HEK293 (cell line): ENCODE measurements around the gene ITGA5.

Experiments
- CTCF ChIA-PET: fragments of 350-600 bp; formaldehyde crosslinking; extraction: SDS; loops from one replicate; lab custom pipeline; 2021; ENCODE audit warnings: antibody characterized with exemption; lab: Yijun Ruan, JAX
- POLR2A ChIA-PET: fragments of 300-600 bp; formaldehyde crosslinking; extraction: SDS; loops from one replicate; lab custom pipeline; 2020; ENCODE audit warnings: antibody characterized with exemption, inconsistent platforms; lab: Yijun Ruan, JAX
- H3K27ac ChIP-seq: fragments of 200-500 bp; sonication (Bioruptor generic); 2 replicates; pipeline ENCODE4 v1.5.1; 2014; ENCODE audit warnings: low read depth, low read length, control low read depth, inconsistent platforms; ENCODE audit errors: extremely low read depth
- H3K36me3 ChIP-seq, 2 experiments: fragments of 200-500 bp in 1 of 2; sonication (Bioruptor generic) in 1 of 2; 1 replicate in 1 of 2; 2 replicates in 1 of 2; pipeline ENCODE4 v1.5.1; 2014 to 2017; ENCODE audit warnings: inconsistent platforms in 2 of 2, low read length in 2 of 2; ENCODE audit not compliant: control insufficient read depth in 2 of 2, insufficient read depth in 1 of 2
- H3K4me1 ChIP-seq: fragments of 200-500 bp; sonication (Bioruptor generic); 2 replicates; pipeline ENCODE4 v1.5.1; 2014; ENCODE audit warnings: mild to moderate bottlenecking, low read length, inconsistent platforms; ENCODE audit not compliant: control insufficient read depth, insufficient read depth
- H3K4me3 ChIP-seq: 2 replicates; pipeline ENCODE4 v1.5.1; 2011; ENCODE audit warnings: low read depth, mild to moderate bottlenecking, control low read depth, low read length, moderate library complexity
- H3K9me3 ChIP-seq: fragments of 200-500 bp; sonication (Bioruptor generic); 2 replicates; pipeline ENCODE4 v1.5.1; 2014; ENCODE audit warnings: low read depth, low read length, inconsistent platforms; ENCODE audit not compliant: control insufficient read depth, insufficient read depth
- BCL11B ChIP-seq: fragments of 450-650 bp; formaldehyde crosslinking; IDR thresholded peaks from 2 replicates; pipeline ENCODE4 v1.5.1; 2016; ENCODE audit warnings: low read depth, missing biosample characterization, missing genetic modification characterization
- MYNN ChIP-seq: fragments of 450-650 bp; formaldehyde crosslinking; IDR thresholded peaks from 2 replicates; pipeline ENCODE4 v1.5.1; 2016; ENCODE audit warnings: missing biosample characterization, missing genetic modification characterization, borderline replicate concordance
- SCRT2 ChIP-seq: fragments of 450-650 bp; formaldehyde crosslinking; IDR thresholded peaks from 2 replicates; pipeline ENCODE4 v1.5.1; 2016; ENCODE audit warnings: missing biosample characterization, missing genetic modification characterization
- ZBTB44 ChIP-seq: fragments of 450-650 bp; IDR thresholded peaks from 2 replicates; pipeline ENCODE4 v1.5.1; 2018; ENCODE audit warnings: missing biosample characterization, mild to moderate bottlenecking, missing genetic modification characterization
- ZFHX2 ChIP-seq: fragments of 450-650 bp; formaldehyde crosslinking; conservative IDR thresholded peaks from 2 replicates; pipeline ENCODE4 v1.5.1; 2016; ENCODE audit warnings: missing biosample characterization, missing genetic modification characterization
- ZNF146 ChIP-seq: fragments of 450-650 bp; formaldehyde crosslinking; IDR thresholded peaks from 2 replicates; pipeline ENCODE4 v1.5.1; 2016; ENCODE audit warnings: missing biosample characterization, missing genetic modification characterization
- ZNF549 ChIP-seq: fragments of 450-650 bp; IDR thresholded peaks from 2 replicates; pipeline ENCODE4 v1.5.1; 2018; ENCODE audit warnings: missing biosample characterization, missing genetic modification characterization, mild to moderate bottlenecking, inconsistent platforms, moderate library complexity
- ZNF596 ChIP-seq: fragments of 450-650 bp; IDR thresholded peaks from 2 replicates; pipeline ENCODE4 v1.5.0; 2018; ENCODE audit warnings: missing biosample characterization, mild to moderate bottlenecking, missing genetic modification characterization, moderate library complexity
- ZSCAN30 ChIP-seq: fragments of 450-650 bp; IDR thresholded peaks from 2 replicates; pipeline ENCODE4 v1.5.1; 2018; ENCODE audit warnings: missing biosample characterization, mild to moderate bottlenecking, missing genetic modification characterization, moderate library complexity
- TF ChIP-seq, protein P1 (sequence below): fragments of 450-650 bp; formaldehyde crosslinking; IDR thresholded peaks from 2 replicates; pipeline ENCODE4 v1.5.1; 2016; ENCODE audit warnings: missing biosample characterization, missing genetic modification characterization
- TF ChIP-seq, protein P2 (sequence below): fragments of 450-650 bp; formaldehyde crosslinking; IDR thresholded peaks from 2 replicates; pipeline ENCODE4 v1.5.1; 2016; ENCODE audit warnings: missing biosample characterization, missing genetic modification characterization, borderline replicate concordance
- TF ChIP-seq, protein P3 (sequence below): fragments of 450-650 bp; formaldehyde crosslinking; IDR thresholded peaks from 2 replicates; pipeline ENCODE4 v1.5.1; 2016; ENCODE audit warnings: missing biosample characterization, missing genetic modification characterization

Gene ITGA5

DNA sequence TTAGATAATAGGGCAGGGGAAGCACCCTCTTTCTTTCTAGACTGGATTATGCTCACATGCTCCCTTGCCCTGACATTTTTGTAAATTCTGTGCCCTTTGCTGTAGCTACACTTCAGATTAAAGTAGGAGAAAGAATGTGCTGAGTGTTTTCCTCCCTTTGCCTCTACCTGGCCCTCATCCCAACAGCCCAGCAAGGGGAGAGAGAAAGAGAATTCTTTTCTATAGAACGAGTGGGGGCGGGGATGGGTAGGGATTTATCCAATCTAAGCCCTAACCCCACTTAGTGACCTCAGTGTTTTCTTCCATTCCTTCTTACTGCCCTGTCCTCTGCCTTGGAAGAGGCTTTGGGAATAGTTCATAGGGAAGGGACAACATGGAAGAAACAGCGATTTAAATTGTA, 68.3 kb downstream of the ITGA5 start:
- TF ChIP-seq ZFHX2 (tag by site-specific recombination) (no peak), ZNF596 (tag by site-specific recombination) (0 out of 2 replicates have a peak, but pooled peaks have one; percentile 50)
- TF ChIP-seq, protein P1, sequence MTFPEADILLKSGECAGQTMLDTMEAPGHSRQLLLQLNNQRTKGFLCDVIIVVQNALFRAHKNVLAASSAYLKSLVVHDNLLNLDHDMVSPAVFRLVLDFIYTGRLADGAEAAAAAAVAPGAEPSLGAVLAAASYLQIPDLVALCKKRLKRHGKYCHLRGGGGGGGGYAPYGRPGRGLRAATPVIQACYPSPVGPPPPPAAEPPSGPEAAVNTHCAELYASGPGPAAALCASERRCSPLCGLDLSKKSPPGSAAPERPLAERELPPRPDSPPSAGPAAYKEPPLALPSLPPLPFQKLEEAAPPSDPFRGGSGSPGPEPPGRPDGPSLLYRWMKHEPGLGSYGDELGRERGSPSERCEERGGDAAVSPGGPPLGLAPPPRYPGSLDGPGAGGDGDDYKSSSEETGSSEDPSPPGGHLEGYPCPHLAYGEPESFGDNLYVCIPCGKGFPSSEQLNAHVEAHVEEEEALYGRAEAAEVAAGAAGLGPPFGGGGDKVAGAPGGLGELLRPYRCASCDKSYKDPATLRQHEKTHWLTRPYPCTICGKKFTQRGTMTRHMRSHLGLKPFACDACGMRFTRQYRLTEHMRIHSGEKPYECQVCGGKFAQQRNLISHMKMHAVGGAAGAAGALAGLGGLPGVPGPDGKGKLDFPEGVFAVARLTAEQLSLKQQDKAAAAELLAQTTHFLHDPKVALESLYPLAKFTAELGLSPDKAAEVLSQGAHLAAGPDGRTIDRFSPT (tag by site-specific recombination) = no peak
- Histone ChIP-seq H3K4me1 (peaks cover 18% of the 10 kb centered on the region), H3K4me3 (no peak overlapping the region), H3K36me3 (peaks cover 24 to 55% of the 10 kb centered on the region in 2 experiments), H3K27ac (no peak overlapping the region), H3K9me3 (no peaks in the 10 kb centered on the region)
- POLR2A ChIA-PET = interaction anchor here (0.9 kb wide), 1 partner anchor 8 kb away, joined by 3 read pairs; no protein-coding TSS in a partner anchor
- CTCF ChIA-PET = interaction anchor here (0.6 to 3.0 kb wide), 6 partner anchors 14 to 130 kb away, joined by 3 to 14 read pairs (median 6); no protein-coding TSS in a partner anchor

DNA sequence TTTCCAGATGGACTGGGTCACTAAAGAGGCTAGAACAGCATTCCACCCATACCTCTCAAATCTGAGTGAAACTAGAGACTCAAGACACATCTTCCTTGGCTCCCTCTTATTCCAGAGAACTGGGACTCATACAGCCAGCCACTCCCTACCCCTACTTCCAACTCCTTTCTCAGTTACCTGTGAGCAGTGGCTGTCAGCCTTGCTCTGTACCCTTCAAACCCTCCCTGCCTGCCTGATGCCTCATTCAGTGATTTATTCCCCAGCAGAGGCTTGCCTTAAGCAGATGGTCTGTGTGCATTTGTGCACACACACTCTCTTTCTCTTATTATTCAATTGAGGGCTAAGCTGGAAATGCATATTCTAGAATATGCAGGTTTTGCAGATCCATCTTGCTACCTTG, 69.4 kb downstream of the ITGA5 start:
- TF ChIP-seq ZNF549 = no peak
- TF ChIP-seq, protein P2, sequence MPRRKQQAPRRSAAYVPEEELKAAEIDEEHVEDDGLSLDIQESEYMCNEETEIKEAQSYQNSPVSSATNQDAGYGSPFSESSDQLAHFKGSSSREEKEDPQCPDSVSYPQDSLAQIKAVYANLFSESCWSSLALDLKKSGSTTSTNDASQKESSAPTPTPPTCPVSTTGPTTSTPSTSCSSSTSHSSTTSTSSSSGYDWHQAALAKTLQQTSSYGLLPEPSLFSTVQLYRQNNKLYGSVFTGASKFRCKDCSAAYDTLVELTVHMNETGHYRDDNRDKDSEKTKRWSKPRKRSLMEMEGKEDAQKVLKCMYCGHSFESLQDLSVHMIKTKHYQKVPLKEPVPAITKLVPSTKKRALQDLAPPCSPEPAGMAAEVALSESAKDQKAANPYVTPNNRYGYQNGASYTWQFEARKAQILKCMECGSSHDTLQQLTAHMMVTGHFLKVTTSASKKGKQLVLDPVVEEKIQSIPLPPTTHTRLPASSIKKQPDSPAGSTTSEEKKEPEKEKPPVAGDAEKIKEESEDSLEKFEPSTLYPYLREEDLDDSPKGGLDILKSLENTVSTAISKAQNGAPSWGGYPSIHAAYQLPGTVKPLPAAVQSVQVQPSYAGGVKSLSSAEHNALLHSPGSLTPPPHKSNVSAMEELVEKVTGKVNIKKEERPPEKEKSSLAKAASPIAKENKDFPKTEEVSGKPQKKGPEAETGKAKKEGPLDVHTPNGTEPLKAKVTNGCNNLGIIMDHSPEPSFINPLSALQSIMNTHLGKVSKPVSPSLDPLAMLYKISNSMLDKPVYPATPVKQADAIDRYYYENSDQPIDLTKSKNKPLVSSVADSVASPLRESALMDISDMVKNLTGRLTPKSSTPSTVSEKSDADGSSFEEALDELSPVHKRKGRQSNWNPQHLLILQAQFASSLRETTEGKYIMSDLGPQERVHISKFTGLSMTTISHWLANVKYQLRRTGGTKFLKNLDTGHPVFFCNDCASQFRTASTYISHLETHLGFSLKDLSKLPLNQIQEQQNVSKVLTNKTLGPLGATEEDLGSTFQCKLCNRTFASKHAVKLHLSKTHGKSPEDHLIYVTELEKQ (tag by site-specific recombination) = no peak
- TF ChIP-seq BCL11B (tag by site-specific recombination) = no peak
- TF ChIP-seq ZNF146 = no peak
- TF ChIP-seq, protein P3, sequence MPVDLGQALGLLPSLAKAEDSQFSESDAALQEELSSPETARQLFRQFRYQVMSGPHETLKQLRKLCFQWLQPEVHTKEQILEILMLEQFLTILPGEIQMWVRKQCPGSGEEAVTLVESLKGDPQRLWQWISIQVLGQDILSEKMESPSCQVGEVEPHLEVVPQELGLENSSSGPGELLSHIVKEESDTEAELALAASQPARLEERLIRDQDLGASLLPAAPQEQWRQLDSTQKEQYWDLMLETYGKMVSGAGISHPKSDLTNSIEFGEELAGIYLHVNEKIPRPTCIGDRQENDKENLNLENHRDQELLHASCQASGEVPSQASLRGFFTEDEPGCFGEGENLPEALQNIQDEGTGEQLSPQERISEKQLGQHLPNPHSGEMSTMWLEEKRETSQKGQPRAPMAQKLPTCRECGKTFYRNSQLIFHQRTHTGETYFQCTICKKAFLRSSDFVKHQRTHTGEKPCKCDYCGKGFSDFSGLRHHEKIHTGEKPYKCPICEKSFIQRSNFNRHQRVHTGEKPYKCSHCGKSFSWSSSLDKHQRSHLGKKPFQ = no peak
- TF ChIP-seq MYNN (tag by site-specific recombination) = no peak
- TF ChIP-seq ZSCAN30 (tag by site-specific recombination) = no peak
- TF ChIP-seq ZBTB44 (tag by site-specific recombination) = no peak
- TF ChIP-seq SCRT2 = no peak
- H3K9me3 ChIP-seq = no peaks in the 10 kb centered on the region
- POLR2A ChIA-PET = interaction anchor here (1.0 kb wide), 1 partner anchor 69 kb away, joined by 3 read pairs; the partner anchor contains the start of gene HNRNPA1
- H3K4me1 ChIP-seq = peaks cover 18% of the 10 kb centered on the region
- CTCF ChIA-PET = interaction anchor here (1.1 to 2.1 kb wide), 2 partner anchors 50 to 129 kb away, joined by 3 to 7 read pairs; no protein-coding TSS in a partner anchor
- no peak overlapping the region; the same call in 1 of the 2 replicates for H3K27ac ChIP-seq
- H3K36me3 ChIP-seq = peaks cover 30 to 65% of the 10 kb centered on the region in 2 experiments
- no peak overlapping the region for H3K4me3 ChIP-seq
